Adrenal gland (tissue), 12 donors: ENCODE measurements around the gene ERG28. TPM values are rescaled to one million over a fixed set of nuclear protein-coding genes. Genes with fewer than 3 reads are reported as not detected.
"Not testable (repeated sequence)": the region's sequence is repeated elsewhere in the genome, so short reads cannot be mapped to it uniquely, and the experiment has no call there.

Experiments
- DNase-seq, 7 donors: peaks; one replicate each; pipeline ENCODE4 v3.0.0-alpha.2; 2019 to 2020
- H3K27ac ChIP-seq, 5 donors: fragments of 200-600 bp; sonication (generic) in 4 of 5; 1 replicate in 3 of 5; 2 replicates in 2 of 5; pipeline versions ENCODE4 v1.5.1 to v1.8.0; 2016 to 2020; ENCODE audit warnings: mild to moderate bottlenecking in 1 of 5
- H3K27me3 ChIP-seq: fragments of 200-600 bp; 2 replicates; pipeline ENCODE4 v1.8.0; 2021
- H3K36me3 ChIP-seq, 2 donors: fragments of 200-600 bp; replicated peaks in 1 of 2; 1 replicate in 1 of 2; 2 replicates in 1 of 2; pipeline versions ENCODE4 v1.5.1 to v1.8.0; 2018 to 2022
- H3K4me1 ChIP-seq, 2 donors: fragments of 200-600 bp; replicated peaks in 1 of 2; 1 replicate in 1 of 2; 2 replicates in 1 of 2; pipeline versions ENCODE4 v1.5.1 to v1.8.0; 2018 to 2021
- H3K4me3 ChIP-seq, 4 donors: fragments of 200-600 bp; sonication (generic) in 3 of 4; one replicate each; pipeline ENCODE4 v1.5.1; 2016 to 2018
- H3K9me3 ChIP-seq, 3 donors: fragments of 200-600 bp; sonication (generic) in 1 of 3; replicated peaks in 1 of 3; 1 replicate in 2 of 3; 2 replicates in 1 of 3; pipeline versions ENCODE4 v1.5.1 to v1.8.0; 2016 to 2021
- POLR2A ChIP-seq, 2 donors: fragments of 450-650 bp; IDR thresholded peaks; one replicate each; pipeline ENCODE4 v1.6.1; 2017; ENCODE audit warnings: antibody characterized with exemption in 2 of 2, mild to moderate bottlenecking in 2 of 2, moderate library complexity in 1 of 2
- WGBS, 4 donors: extraction: QIAGEN DNeasy Blood & Tissue Kit in 2 of 4; methylation state at CpG; one replicate each; pipeline versions ENCODE4 v1.1.5 to v1.1.7; 2013 to 2017; 5-methylcytosine and 5-hydroxymethylcytosine counted together
- intact Hi-C, 2 donors: fragments of 100-400 bp; cut with DNase I; formaldehyde crosslinking; loops; one replicate each; pipeline versions ENCODE4 v1.14.1 to v1.15.0; 2022 to 2023
- polyA plus RNA-seq, 3 donors: library from polyadenylated mRNA; stranded (reverse); fragments of 200-250 nt in 2 of 3; fragments of 350-450 nt in 1 of 3; fragmentation: Illumina TruSeq in 1 of 3; extraction: RNeasy Lipid Tissue Mini Kit (QIAGEN cat#74804) in 1 of 3; gene quantifications; one replicate each; pipeline ENCODE4 v1.2.3, GENCODE V29; 2013 to 2014
- small RNA-seq, 2 donors: library from RNA; depleted of rRNA; stranded (forward); fragments of <200 nt; gene quantifications; one replicate each; pipeline ENCODE3, GENCODE V24; 2016
- total RNA-seq, 9 donors: library from RNA; depleted of rRNA in 4 of 9; stranded (reverse); fragments of >200 nt in 4 of 9; fragments of 120-200 nt in 1 of 9; fragmentation: NEBNext Ultra II Directional in 1 of 9; extraction: Animal tissue kit (Norgen Biotek cat#: 25700) in 1 of 9; gene quantifications; one replicate each; pipeline versions ENCODE4 v1.1.0 to v1.2.4, GENCODE V29; 2013 to 2023
- TF ChIP-seq, protein P1 (sequence below), 6 experiments: fragments of 450-650 bp in 4 of 6; fragments of 200-600 bp in 2 of 6; sonication (generic) in 1 of 6; IDR thresholded peaks; 1 replicate in 5 of 6; 2 replicates in 1 of 6; pipeline versions ENCODE4 v1.5.1 to v1.8.0; 2016 to 2021; ENCODE audit warnings: antibody characterized with exemption in 6 of 6, mild to moderate bottlenecking in 2 of 6, moderate library complexity in 1 of 6
- donor health status: healthy with polysubstance abuse.
- donor health status: Bipolar disorder and iron deficiency.
- donor health status: DM: yes; HTN: yes; CAD: no.
- donor health status: DM: no; HTN: no; CAD: no.
- donor health status: DM: no; HTN: no; CAD: no.
- donor health status: DM: yes; HTN: yes; CAD: no.

Gene ERG28
- total and polyA plus RNA-seq, 12 donors, result 12.1 to 106 (median 29.7) TPM

DNA sequence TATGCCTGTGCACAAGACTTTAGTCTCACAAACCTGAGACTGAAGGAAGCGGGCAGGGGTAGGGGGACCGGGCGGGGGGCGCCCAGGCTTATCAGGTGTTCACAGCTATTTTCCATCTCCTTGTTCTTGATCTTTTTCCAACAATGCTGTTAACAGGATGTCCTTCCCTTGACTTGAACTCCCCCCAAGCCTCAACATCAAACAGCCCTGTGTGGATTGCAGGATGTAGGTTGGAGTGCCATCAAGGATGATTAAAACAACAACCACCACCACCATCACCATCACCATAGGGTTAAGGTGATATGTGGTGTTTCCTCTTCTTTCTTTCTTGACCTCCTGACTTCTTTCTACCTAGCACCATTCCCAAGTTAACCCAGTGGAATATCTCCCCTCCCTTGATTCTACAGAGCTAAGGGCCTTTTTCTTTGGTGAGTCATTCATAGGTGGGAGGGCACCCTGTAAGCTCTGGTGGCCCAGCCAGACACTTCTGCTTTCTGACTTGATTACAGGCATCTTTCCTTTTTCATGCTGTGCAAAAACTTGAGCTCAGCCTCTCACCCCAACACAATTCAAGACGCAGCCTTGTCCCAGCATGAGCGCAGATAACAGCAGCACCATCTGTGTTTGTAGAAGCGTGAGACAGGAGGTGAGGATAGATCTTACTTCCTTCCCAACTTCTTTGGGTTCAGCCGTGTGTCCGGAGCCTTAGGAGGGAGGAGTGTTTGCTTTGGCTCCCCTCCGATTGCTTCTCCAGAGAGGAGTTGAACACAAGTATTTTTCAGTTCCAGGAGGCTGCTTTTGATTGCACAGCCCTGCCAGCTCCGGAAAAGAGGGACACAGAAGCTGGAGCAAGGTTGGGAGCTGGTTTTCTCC is 55.5 kb downstream of the ERG28 start:
- TF ChIP-seq, protein P1, sequence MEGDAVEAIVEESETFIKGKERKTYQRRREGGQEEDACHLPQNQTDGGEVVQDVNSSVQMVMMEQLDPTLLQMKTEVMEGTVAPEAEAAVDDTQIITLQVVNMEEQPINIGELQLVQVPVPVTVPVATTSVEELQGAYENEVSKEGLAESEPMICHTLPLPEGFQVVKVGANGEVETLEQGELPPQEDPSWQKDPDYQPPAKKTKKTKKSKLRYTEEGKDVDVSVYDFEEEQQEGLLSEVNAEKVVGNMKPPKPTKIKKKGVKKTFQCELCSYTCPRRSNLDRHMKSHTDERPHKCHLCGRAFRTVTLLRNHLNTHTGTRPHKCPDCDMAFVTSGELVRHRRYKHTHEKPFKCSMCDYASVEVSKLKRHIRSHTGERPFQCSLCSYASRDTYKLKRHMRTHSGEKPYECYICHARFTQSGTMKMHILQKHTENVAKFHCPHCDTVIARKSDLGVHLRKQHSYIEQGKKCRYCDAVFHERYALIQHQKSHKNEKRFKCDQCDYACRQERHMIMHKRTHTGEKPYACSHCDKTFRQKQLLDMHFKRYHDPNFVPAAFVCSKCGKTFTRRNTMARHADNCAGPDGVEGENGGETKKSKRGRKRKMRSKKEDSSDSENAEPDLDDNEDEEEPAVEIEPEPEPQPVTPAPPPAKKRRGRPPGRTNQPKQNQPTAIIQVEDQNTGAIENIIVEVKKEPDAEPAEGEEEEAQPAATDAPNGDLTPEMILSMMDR (IDR thresholded peaks at IDR 0.05), result no peak
- TF ChIP-seq POLR2A (IDR thresholded peaks at IDR 0.05), result no peak
- H3K9me3 ChIP-seq, result no peaks in the 10 kb centered on the region
- 62 to 70% (median 67%) methylated on average over 11 of the region's 11 CpGs for WGBS, 4 donors
- H3K27me3 ChIP-seq, result no peaks in the 10 kb centered on the region
- intact Hi-C loops, result no loop called here
- H3K36me3 ChIP-seq, result no peaks in the 10 kb centered on the region
- peaks cover 14 to 28% of the 10 kb centered on the region in 2 donors for H3K4me1 ChIP-seq
- H3K27ac ChIP-seq, result peak overlapping the region in 4 of 5 donors; percentile 16 to 81 (median 34)
- no peak overlapping the region for H3K4me3 ChIP-seq
- DNase-seq, result peak in 5 of 7 donors; percentile 20 to 62 (median 34)

DNA sequence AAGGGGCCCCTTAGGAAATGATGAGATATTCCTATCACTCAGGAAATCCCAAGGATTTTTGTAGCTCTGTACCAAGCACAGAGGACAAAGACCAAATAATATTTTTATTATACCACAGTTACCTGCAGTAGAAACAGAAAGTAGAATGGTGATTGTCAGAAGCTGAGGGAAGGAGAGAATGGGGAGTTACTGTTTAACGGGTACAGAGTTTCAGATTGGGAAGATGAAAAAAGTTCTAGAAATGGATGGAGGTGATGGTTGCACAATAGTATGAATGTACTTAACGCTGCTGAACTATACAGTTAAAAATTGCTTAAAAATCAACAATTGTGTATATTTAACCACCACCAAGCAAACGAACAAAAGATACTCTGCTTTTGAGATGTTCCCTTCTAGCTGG is 58.2 kb downstream of the ERG28 start:
- H3K27ac ChIP-seq, result no peak overlapping the region
- no peaks in the 10 kb centered on the region for H3K36me3 ChIP-seq
- DNase-seq, result no peak
- no peak overlapping the region for H3K4me3 ChIP-seq
- H3K9me3 ChIP-seq, result no peaks in the 10 kb centered on the region
- no peaks in the 10 kb centered on the region for H3K27me3 ChIP-seq
- H3K4me1 ChIP-seq, result peaks cover 0 to 25% of the 10 kb centered on the region in 2 donors
- intact Hi-C loops, result no loop called here
- WGBS, 4 donors, result 78 to 83% (median 82%) methylated on average over 3 of the region's 3 CpGs
- TF ChIP-seq, protein P1 (IDR thresholded peaks at IDR 0.05), result no peak
- TF ChIP-seq POLR2A (IDR thresholded peaks at IDR 0.05), result no peak

DNA sequence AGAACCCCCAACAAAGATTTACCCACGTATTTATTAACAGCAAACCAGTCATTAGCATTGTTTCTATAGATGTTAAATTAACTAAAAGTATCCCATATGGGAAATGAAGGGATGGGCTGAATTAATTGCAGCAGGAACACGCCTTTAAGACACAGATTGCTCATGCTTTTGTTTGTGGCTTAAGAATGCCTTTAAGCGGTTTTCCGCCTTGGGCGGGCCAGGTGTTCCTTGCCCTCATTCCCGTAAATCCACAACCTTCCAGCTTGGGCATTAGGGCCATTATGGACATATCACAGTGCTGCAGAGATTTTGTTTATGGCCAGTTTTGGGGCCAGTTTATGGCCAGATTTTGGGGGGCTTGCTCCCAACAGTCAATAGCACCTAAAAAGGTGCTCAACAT is 59.6 kb downstream of the ERG28 start:
- H3K9me3 ChIP-seq, H3K27ac ChIP-seq, DNase-seq, H3K27me3 ChIP-seq, H3K36me3 ChIP-seq, H3K4me3 ChIP-seq, intact Hi-C loops: not testable (repeated sequence)
- H3K4me1 ChIP-seq, result peaks cover 6 to 27% of the 10 kb centered on the region in 2 donors
- 94 to 97% (median 95%) methylated on average over 6 of the region's 6 CpGs for WGBS, 4 donors

DNA sequence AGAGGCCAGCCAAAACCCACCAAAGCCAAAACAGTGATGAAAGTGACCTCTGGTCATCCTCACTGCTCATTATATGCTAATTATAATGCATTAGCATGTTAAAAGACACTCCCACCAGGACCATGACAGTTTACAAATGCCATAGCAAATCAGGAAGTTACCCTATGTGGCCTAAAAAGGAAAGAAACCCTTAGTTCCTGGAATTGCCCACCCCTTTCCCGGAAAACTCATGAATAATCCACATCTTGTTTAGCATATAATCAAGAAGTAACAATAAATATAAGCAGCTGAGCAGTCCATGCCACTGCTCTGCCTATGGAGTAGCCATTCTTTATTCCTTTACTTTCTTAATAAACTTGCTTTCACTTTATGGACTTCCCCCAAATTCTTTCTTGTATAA is 60.6 kb downstream of the ERG28 start:
- H3K4me3 ChIP-seq, H3K27me3 ChIP-seq, H3K9me3 ChIP-seq, H3K36me3 ChIP-seq, intact Hi-C loops, H3K27ac ChIP-seq, DNase-seq: not testable (repeated sequence)
- peaks cover 11 to 20% of the 10 kb centered on the region in 2 donors for H3K4me1 ChIP-seq
- WGBS, 4 donors, result 85 to 94% (median 91%) methylated on average over 1 of the region's 1 CpG

Small RNA genes within 50 kb of the gene (small RNA-seq; reads per million reads assigned to genes)
- gene RNA5SP387, result 0.17 to 0.24 reads per million in 2 donors

Other genes with a start within 250 kb of the ERG28 start
- gene JDP2, start 232.9 kb downstream of the ERG28 start, total RNA-seq, result 10 to 100 TPM in 8 of 9 donors, 1 to 10 TPM in 1; 6.8 to 59.8 (median 33.0) TPM
- 10 to 100 TPM; 11.6 to 32.6 (median 12.4) TPM for gene JDP2, start 232.9 kb downstream of the ERG28 start, polyA plus RNA-seq
- gene BATF, start 138.4 kb downstream of the ERG28 start, total RNA-seq, result 1 to 10 TPM in 6 of 9 donors, under 1 TPM in 3; 0.67 to 4.7 (median 2.5) TPM
- 10 to 100 TPM in 1 of 3 donors, 1 to 10 TPM in 1, under 1 TPM in 1; 0.64 to 11.4 (median 7.2) TPM for gene BATF, start 138.4 kb downstream of the ERG28 start, polyA plus RNA-seq
- 100 to 1,000 TPM in 1 of 9 donors, 10 to 100 TPM in 8; 18.0 to 428 (median 26.1) TPM for gene FLVCR2, start 82.3 kb downstream of the ERG28 start, total RNA-seq
- gene FLVCR2, start 82.3 kb downstream of the ERG28 start, polyA plus RNA-seq, result 10 to 100 TPM in 2 of 3 donors, 1 to 10 TPM in 1; 8.8 to 29.9 (median 13.0) TPM
- 10 to 100 TPM; 13.5 to 34.0 (median 24.6) TPM for gene TTLL5, start 370 bp upstream of the ERG28 start, total RNA-seq
- gene TTLL5, start 370 bp upstream of the ERG28 start, polyA plus RNA-seq, result 10 to 100 TPM; 12.7 to 30.1 (median 18.6) TPM